Esophagus (tissue), 2 donors: Measurements from ENCODE around the gene THAP3. TPM values are rescaled to one million over a fixed set of nuclear protein-coding genes. Genes with fewer than 3 reads are reported as not detected.

Experiments used
- H3K27ac ChIP-seq, 2 donors: one replicate each; pipeline ENCODE4 v1.5.1; 2013; ENCODE audit warnings: low read depth in 2 of 2, mild to moderate bottlenecking in 2 of 2, inconsistent platforms in 1 of 2, low read length in 1 of 2, moderate library complexity in 1 of 2
- H3K27me3 ChIP-seq, 2 donors: one replicate each; pipeline ENCODE4 v1.6.1; 2013; ENCODE audit warnings: low read length in 2 of 2, control low read depth in 1 of 2, mild to moderate bottlenecking in 1 of 2; ENCODE audit not compliant: insufficient read depth in 2 of 2, control insufficient read depth in 1 of 2
- H3K36me3 ChIP-seq, 2 donors: one replicate each; pipeline ENCODE4 v1.6.1; 2013; ENCODE audit warnings: low read length in 1 of 2; ENCODE audit not compliant: control insufficient read depth in 2 of 2, insufficient read depth in 2 of 2
- H3K4me1 ChIP-seq, 2 donors: one replicate each; pipeline ENCODE4 v1.6.1; 2013; ENCODE audit warnings: low read length in 1 of 2; ENCODE audit not compliant: control insufficient read depth in 2 of 2, insufficient read depth in 2 of 2
- H3K4me3 ChIP-seq, 2 donors: one replicate each; pipeline ENCODE4 v1.5.1; 2013; ENCODE audit warnings: low read length in 2 of 2, mild to moderate bottlenecking in 2 of 2, low read depth in 1 of 2, moderate library complexity in 1 of 2
- H3K9me3 ChIP-seq, 2 donors: one replicate each; pipeline ENCODE4 v1.6.1; 2013; ENCODE audit warnings: mild to moderate bottlenecking in 2 of 2, low read depth in 1 of 2, low read length in 1 of 2, moderate library complexity in 1 of 2; ENCODE audit not compliant: control insufficient read depth in 2 of 2, insufficient read depth in 1 of 2
- WGBS, 2 donors: extraction: QIAGEN DNeasy Blood & Tissue Kit; methylation state at CpG; one replicate each; pipeline ENCODE4 v1.1.7; 2013; 5-methylcytosine and 5-hydroxymethylcytosine counted together
- polyA plus RNA-seq, 2 donors: library from polyadenylated mRNA; stranded (reverse); fragments of 200-250 nt; gene quantifications; one replicate each; pipeline ENCODE4 v1.2.3, GENCODE V29; 2013
- donor health status: healthy with polysubstance abuse.
- donor health status: Bipolar disorder and iron deficiency.

Gene THAP3
- polyA plus RNA-seq, 2 donors = 10.5 to 18.1 TPM

GRCh38 chr1:6667139-6667538 lies 42.5 kb downstream of the THAP3 start:
- H3K9me3 ChIP-seq = no peaks in the 10 kb centered on the region
- H3K27ac ChIP-seq = no peak overlapping the region
- no peaks in the 10 kb centered on the region for H3K27me3 ChIP-seq
- no peak overlapping the region for H3K4me3 ChIP-seq
- WGBS, 2 donors = 95 to 98% methylated on average over 6 of the region's 6 CpGs
- no peaks in the 10 kb centered on the region for H3K4me1 ChIP-seq
- H3K36me3 ChIP-seq = peaks cover 7 to 17% of the 10 kb centered on the region in 2 donors

GRCh38 chr1:6668503-6668902 lies 43.8 kb downstream of the THAP3 start:
- H3K4me1 ChIP-seq = no peaks in the 10 kb centered on the region
- H3K27ac ChIP-seq = no peak overlapping the region
- no peak overlapping the region for H3K4me3 ChIP-seq
- H3K9me3 ChIP-seq = no peaks in the 10 kb centered on the region
- no peaks in the 10 kb centered on the region for H3K27me3 ChIP-seq
- WGBS, 2 donors = 98% methylated on average over 9 of the region's 9 CpGs
- peaks cover 6 to 22% of the 10 kb centered on the region in 2 donors for H3K36me3 ChIP-seq

GRCh38 chr1:6672558-6672957 lies 47.9 kb downstream of the THAP3 start:
- no peaks in the 10 kb centered on the region for H3K4me1 ChIP-seq
- 89 to 90% methylated on average over 2 of the region's 2 CpGs for WGBS, 2 donors
- H3K27ac ChIP-seq = no peak overlapping the region

GRCh38 chr1:6673816-6674398 lies 49.2 kb downstream of the THAP3 start:
- 88 to 93% methylated on average over 5 of the region's 5 CpGs for WGBS, 2 donors
- H3K36me3 ChIP-seq = peaks cover 0 to 16% of the 10 kb centered on the region in 2 donors
- H3K27me3 ChIP-seq = no peaks in the 10 kb centered on the region
- H3K27ac ChIP-seq = no peak overlapping the region
- no peaks in the 10 kb centered on the region for H3K9me3 ChIP-seq
- no peaks in the 10 kb centered on the region for H3K4me1 ChIP-seq
- H3K4me3 ChIP-seq = no peak overlapping the region

More at GRCh38 chr1:6672558-6672957, 47.9 kb downstream of the THAP3 start:
- no peaks in the 10 kb centered on the region for H3K9me3 ChIP-seq
- peaks cover 0 to 16% of the 10 kb centered on the region in 2 donors for H3K36me3 ChIP-seq
- no peaks in the 10 kb centered on the region for H3K27me3 ChIP-seq
- no peak overlapping the region for H3K4me3 ChIP-seq

- Histone ChIP-seq H3K4me3 (no peak overlapping the region), H3K9me3 (no peaks in the 10 kb centered on the region), H3K27ac (no peak overlapping the region), H3K4me1 (no peaks in the 10 kb centered on the region), H3K27me3 (no peaks in the 10 kb centered on the region), H3K36me3 (peaks cover 0 to 17% of the 10 kb centered on the region in 2 donors)
- 93 to 100% methylated on average over 1 of the region's 1 CpG for WGBS, 2 donors
Observed at GRCh38 chr1:6674771-6675170, 50.1 kb downstream of the THAP3 start.

GRCh38 chr1:6675941-6676340 lies 51.3 kb downstream of the THAP3 start:
- Histone ChIP-seq H3K27ac (no peak overlapping the region), H3K9me3 (no peaks in the 10 kb centered on the region), H3K4me3 (no peak overlapping the region), H3K4me1 (no peaks in the 10 kb centered on the region), H3K36me3 (peaks cover 0 to 17% of the 10 kb centered on the region in 2 donors), H3K27me3 (no peaks in the 10 kb centered on the region)
- 98 to 99% methylated on average over 2 of the region's 2 CpGs for WGBS, 2 donors

Other genes with a start within 250 kb of the THAP3 start
- 10 to 100 TPM; 12.3 to 39.7 TPM for gene ACOT7, start 231.1 kb upstream of the THAP3 start, polyA plus RNA-seq
- 10 to 100 TPM; 34.2 to 34.3 TPM for gene HES2, start 204.9 kb upstream of the THAP3 start, polyA plus RNA-seq
- gene ESPN, start 200.1 kb upstream of the THAP3 start, polyA plus RNA-seq = 10 to 100 TPM; 21.6 to 46.5 TPM
- gene TNFRSF25, start 158.7 kb upstream of the THAP3 start, polyA plus RNA-seq = 10 to 100 TPM; 23.9 to 53.9 TPM
- gene PLEKHG5, start 133.2 kb upstream of the THAP3 start, polyA plus RNA-seq = 10 to 100 TPM; 18.5 to 28.0 TPM
- gene NOL9, start 70.4 kb upstream of the THAP3 start, polyA plus RNA-seq = 1 to 10 TPM; 3.8 to 5.7 TPM
- gene TAS1R1, start 69.6 kb upstream of the THAP3 start, polyA plus RNA-seq = under 1 TPM; 0.02 to 0.04 TPM
- 10 to 100 TPM; 16.2 to 42.7 TPM for gene ZBTB48, start 44.9 kb upstream of the THAP3 start, polyA plus RNA-seq
- gene KLHL21, start 22.0 kb upstream of the THAP3 start, polyA plus RNA-seq = 10 to 100 TPM; 20.5 to 22.3 TPM
- 1 to 10 TPM; 8.4 to 9.0 TPM for gene PHF13, start 11.1 kb upstream of the THAP3 start, polyA plus RNA-seq
- gene DNAJC11, start 76.9 kb downstream of the THAP3 start, polyA plus RNA-seq = 10 to 100 TPM; 21.9 to 23.0 TPM
- gene CAMTA1, start 160.6 kb downstream of the THAP3 start, polyA plus RNA-seq = 10 to 100 TPM; 61.1 to 75.0 TPM